Measurements from ENCODE around the gene TEX44.

The TEX44 gene

DNA sequence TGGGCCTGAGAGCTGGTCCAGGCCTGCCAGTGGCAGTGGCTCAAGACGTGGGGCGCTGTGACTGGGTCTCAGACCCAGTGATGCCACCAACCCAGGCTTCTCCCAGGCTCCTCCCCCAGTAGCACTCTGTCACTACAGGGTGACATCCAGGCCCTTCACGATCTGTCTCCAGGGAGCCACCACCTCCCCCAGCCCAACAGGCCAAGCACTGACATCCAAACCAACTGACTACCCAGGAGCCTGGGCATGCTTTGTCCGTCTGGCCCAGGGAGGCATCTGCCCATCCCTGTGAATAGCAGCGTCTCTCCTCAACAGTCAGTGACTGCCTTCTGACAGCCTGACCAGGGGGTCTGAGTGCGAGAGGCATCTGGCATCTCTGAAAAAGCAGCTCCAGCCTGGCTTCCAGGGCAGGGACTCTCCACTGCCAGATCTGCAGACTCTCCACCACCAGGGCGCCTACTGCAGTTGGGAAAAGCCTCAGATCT is 13.0 kb downstream of the TEX44 start:
- no peak for DNase-seq (ENCODE audit: low spot score)

- DNase-seq (ENCODE audit: low spot score), result no peak
Measured at GRCh38 chr2:231606941-231607340, 14.3 kb downstream of the TEX44 start.

- DNase-seq (ENCODE audit: low spot score), result peak; percentile 55
Measured at GRCh38 chr2:231611273-231612108, 18.8 kb downstream of the TEX44 start.

DNA sequence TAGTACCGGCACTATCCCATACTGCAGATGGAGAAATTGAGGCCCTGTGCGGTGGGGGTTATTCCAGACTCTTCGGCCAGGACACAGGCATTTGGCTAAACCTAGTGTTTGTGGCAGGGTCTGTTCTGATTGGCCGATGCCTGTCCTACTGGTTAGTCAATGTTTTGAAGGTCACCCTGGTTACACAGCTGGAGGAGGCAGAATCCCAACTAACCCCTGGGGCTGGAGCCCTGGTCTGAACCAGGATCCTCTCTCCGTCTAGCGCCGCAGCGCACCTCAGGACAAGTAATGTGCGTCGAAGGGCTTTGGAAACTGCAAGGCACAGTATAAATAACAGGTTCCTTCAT is 19.4 kb downstream of the TEX44 start:
- peak; percentile 51 for DNase-seq (ENCODE audit: low spot score)

DNA sequence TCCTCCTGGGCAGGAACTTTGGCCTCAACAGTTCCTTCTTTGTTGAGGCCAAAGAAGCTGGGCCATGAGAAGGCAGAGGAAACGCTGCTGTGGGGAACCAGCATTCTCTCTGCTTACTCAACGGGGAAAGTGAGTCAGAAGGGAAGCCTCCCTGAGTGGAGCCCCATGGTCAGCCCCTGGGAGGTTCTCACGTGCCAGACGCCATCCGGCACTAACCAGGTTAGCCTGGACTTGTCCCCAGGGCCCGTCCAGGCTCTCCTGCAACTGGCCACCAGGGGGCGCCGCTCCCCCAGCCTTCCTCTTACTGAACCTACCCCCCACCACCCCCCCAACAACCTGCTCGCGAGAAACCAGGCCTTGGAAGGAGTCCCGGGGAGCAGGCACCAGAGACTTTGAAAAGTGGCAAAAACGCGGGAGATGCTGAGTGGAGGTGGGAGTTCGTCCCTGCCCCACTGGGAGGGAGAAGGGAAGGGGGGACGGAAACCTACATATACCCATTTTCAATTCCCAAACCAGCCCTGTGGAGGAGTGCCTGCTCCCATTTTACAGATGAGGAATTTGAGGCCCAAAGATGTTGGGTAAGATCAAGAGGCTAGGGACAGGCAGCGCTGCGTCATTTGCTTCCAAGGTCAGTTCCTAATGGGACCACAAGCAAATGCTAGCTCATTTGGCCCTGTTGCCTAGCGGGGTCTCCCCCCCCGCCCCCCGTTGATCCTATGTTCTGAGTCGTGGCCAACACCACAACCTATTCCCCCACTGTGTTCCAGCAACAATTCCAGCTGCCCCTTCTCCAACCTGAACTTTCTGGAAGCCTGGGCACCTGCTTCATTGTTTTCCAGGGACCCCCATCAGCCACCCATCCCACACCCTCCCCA is 20.0 kb downstream of the TEX44 start:
- DNase-seq (ENCODE audit: low spot score), result peak; percentile 92

GRCh38 chr2:231613331-231613662 is 20.6 kb downstream of the TEX44 start:
- no peak for DNase-seq (ENCODE audit: low spot score)

- DNase-seq (ENCODE audit: low spot score), result peak; percentile 91
Measured at GRCh38 chr2:231613663-231614558, 21.2 kb downstream of the TEX44 start.

GRCh38 chr2:231614559-231615057 is 21.9 kb downstream of the TEX44 start:
- no peak for DNase-seq (ENCODE audit: low spot score)

GRCh38 chr2:231615058-231615671 is 22.5 kb downstream of the TEX44 start:
- DNase-seq (ENCODE audit: low spot score), result no peak

GRCh38 chr2:231616296-231616695 is 23.6 kb downstream of the TEX44 start:
- DNase-seq (ENCODE audit: low spot score), result no peak

GRCh38 chr2:231617059-231617926 is 24.6 kb downstream of the TEX44 start:
- no peak for DNase-seq (ENCODE audit: low spot score)

DNA sequence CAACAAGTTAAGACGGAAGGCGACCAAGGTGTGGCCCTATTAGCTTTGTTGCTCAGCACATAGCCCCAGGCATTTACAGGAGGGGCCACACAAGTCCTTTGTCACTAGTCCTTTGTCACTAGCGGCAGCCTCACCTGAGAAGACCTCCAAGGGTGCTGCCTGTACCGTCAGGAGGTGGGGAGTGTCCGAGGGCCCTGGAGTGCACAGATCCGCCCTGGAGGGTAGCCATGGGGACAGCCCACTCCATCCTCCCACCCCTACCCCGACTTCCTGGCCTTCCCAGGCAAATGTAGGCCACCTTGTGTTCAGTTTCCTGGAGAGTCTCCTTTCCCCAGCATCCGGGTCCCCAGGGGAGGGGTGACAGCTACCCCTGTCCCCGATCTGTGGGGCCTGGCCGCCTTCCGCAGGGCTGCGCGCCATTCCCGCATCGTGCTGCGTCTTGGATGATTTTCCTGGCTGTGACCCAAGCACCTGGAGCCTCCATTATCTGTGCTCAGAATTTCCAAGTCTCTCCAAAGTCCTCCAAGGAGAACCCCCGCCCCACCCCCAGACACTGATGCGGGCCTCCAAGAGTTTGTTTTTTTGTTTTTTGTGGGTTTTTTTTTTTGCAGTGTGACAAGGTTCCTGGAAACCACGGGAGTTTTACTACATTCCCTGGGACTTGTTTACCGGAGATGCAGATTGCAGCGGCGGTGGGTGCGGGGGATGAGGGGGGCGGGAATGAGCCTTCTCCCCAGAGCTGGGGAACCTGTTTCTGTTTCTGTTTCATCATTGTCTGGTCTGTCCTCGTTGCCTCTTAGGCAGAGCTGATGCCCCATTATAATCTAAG is 28.6 kb downstream of the TEX44 start:
- no peak for DNase-seq (ENCODE audit: low spot score)

DNA sequence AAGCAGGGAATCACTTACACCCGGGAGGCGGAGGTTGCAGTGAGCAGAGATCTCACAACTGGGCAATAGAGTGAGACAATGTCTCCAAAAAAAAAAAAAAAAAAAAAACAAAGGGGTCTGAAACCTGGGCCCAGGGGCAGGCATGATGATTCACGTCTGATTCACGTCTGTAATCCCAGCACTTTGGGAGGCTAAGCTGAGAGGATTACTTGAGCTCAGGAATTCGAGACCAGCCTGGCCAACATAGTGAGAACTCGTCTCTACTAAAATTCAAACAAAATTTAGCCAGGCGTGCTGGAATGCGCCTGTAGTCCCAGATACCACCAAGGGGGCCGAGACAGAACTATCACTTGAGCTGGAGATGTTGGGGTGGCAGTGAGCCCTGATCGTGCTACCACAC is 30.3 kb downstream of the TEX44 start:
- DNase-seq (ENCODE audit: low spot score), result no peak

- DNase-seq (ENCODE audit: low spot score), result no peak
Measured at GRCh38 chr2:231626449-231626848, 33.8 kb downstream of the TEX44 start.

- no peak for DNase-seq (ENCODE audit: low spot score)
Measured at GRCh38 chr2:231627384-231628120, 34.9 kb downstream of the TEX44 start.

GRCh38 chr2:231632559-231633142 is 40.0 kb downstream of the TEX44 start:
- DNase-seq (ENCODE audit: low spot score), result no peak

DNA sequence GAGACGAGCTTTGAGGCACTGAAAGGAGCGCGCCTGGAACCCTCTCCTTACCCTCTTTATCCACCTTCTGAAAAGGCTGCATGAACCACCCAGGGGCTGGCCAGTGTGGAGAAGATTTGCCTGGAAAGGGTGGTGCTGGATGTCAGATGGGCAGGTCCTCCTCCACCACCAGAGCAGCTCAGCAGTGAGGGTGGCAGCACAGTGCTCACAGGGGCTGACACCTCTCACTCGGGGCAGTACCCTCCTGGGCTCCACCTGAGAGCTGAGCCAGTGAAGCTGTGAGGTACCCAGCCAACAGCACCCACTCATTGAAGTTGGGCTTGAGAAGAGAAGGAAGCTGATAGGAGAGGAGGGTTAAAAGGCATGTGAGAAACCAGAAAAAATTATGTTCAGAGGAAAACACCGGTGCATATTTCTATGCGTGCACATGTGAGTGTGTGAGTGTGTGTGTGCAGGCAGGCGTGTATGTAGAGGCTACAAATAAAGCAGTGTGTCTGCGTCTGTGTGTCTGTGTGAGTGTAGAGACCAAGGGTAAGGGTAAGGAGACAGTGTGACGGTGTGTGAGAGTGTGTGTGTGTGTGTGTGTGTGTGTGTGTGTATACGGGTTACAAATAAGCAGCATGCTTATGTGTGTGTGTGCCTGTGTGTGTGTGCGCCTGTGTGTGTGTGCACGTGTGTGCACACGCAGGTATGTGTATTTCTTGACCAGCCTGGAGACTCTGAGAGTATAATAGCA is 40.7 kb downstream of the TEX44 start:
- DNase-seq (ENCODE audit: low spot score), result no peak

- no peak for DNase-seq (ENCODE audit: low spot score)
Measured at GRCh38 chr2:231634412-231634811, 41.7 kb downstream of the TEX44 start.
